ENCODE results near the gene TMEM184B.

The TMEM184B gene

GRCh38 chr22:38305471-38306448 lies 33.0 kb upstream of the TMEM184B start:
- peak; percentile 32 to 40 for DNase-seq

- DNase-seq, result no peak
These were observed 31.7 kb upstream of the TMEM184B start for GRCh38 chr22:38304526-38304925.

GRCh38 chr22:38303974-38304373 lies 31.2 kb upstream of the TMEM184B start:
- DNase-seq, result no peak

- DNase-seq, result no peak
These were observed 30.1 kb upstream of the TMEM184B start for GRCh38 chr22:38302906-38303305.

GRCh38 chr22:38300946-38301345 lies 28.1 kb upstream of the TMEM184B start:
- no peak for DNase-seq

- no peak for DNase-seq
These were observed 27.6 kb upstream of the TMEM184B start for GRCh38 chr22:38300197-38300945.

- no peak for DNase-seq
These were observed 26.9 kb upstream of the TMEM184B start for GRCh38 chr22:38299770-38300102.

- DNase-seq, result peak; percentile 51 to 62
These were observed 25.6 kb upstream of the TMEM184B start for GRCh38 chr22:38298312-38299005.

- DNase-seq, result no peak
These were observed 23.6 kb upstream of the TMEM184B start for GRCh38 chr22:38296372-38296771.

GRCh38 chr22:38295863-38296262 lies 23.1 kb upstream of the TMEM184B start:
- DNase-seq, result no peak

- no peak for DNase-seq
These were observed 22.5 kb upstream of the TMEM184B start for GRCh38 chr22:38295339-38295738.

GRCh38 chr22:38294193-38294592 lies 21.4 kb upstream of the TMEM184B start:
- no peak for DNase-seq

- DNase-seq, result no peak
These were observed 19.9 kb upstream of the TMEM184B start for GRCh38 chr22:38292694-38293093.

GRCh38 chr22:38291201-38291777 lies 18.5 kb upstream of the TMEM184B start:
- DNase-seq, result no peak

- DNase-seq, result no peak
These were observed 17.5 kb upstream of the TMEM184B start for GRCh38 chr22:38290347-38290746.

- DNase-seq, result no peak
These were observed 16.8 kb upstream of the TMEM184B start for GRCh38 chr22:38289583-38290082.

- DNase-seq, result no peak
These were observed 14.3 kb upstream of the TMEM184B start for GRCh38 chr22:38286915-38287669.

- no peak for DNase-seq
These were observed 12.2 kb upstream of the TMEM184B start for GRCh38 chr22:38285018-38285417.

- DNase-seq, result no peak
These were observed 11.2 kb upstream of the TMEM184B start for GRCh38 chr22:38284042-38284402.

- no peak for DNase-seq
These were observed 9.6 kb upstream of the TMEM184B start for GRCh38 chr22:38282397-38282796.

GRCh38 chr22:38276166-38276565 lies 3.4 kb upstream of the TMEM184B start:
- no peak for DNase-seq

Measured in stimulated activated CD4-positive, alpha-beta T cell treated with anti-CD3 and anti-CD28 coated beads, Interleukin-2, amount 100 ng/mL, for 24 hours (primary cell).